ENCODE measurements around the gene KCNJ6. TPM values are rescaled to one million over a fixed set of nuclear protein-coding genes. Genes with fewer than 3 reads are reported as not detected.

KCNJ6 gene
- total RNA-seq, 2 experiments from 2014 or later: not detected

DNA sequence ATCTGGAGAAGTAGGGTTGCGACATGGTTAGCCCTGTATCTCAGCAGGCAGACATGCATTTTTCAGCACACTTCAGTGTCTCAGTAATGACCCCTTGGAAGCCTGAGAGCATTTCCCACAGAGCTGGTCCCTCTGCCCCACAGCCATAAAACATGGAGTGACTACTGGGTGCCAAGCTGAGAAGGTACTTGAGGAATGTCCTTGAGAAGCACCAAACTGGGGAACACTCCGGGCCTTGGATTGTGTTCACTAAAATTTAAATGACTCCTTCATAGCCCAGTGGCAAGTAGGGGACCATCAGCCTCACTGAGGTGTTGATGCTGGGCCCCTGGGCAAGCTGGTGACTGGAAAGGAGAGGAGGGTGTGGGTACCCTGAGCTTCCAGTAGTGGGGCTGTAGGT is 54.7 kb downstream of the KCNJ6 start:
- Mint-ChIP-seq H3K27me3 (peaks cover 11% of the 10 kb centered on the region), H3K27ac (no peak overlapping the region), H3K36me3 (ENCODE audit: low read depth) (no peaks in the 10 kb centered on the region), H3K4me1 (no peaks in the 10 kb centered on the region), H3K9me3 (ENCODE audit: low read depth) (no peaks in the 10 kb centered on the region), H3K4me3 (no peak overlapping the region)
- intact Hi-C loops (cut with DNase I, micrococcal nuclease): no loop called here
- DNase-seq (no peak), ATAC-seq (no peak)
- ChIA-PET POLR2A (no interaction called here), CTCF (interaction anchor here (0.5 to 0.6 kb wide), 2 partner anchors 9 to 14 kb away, joined by 3 read pairs; no protein-coding TSS in a partner anchor)

DNA sequence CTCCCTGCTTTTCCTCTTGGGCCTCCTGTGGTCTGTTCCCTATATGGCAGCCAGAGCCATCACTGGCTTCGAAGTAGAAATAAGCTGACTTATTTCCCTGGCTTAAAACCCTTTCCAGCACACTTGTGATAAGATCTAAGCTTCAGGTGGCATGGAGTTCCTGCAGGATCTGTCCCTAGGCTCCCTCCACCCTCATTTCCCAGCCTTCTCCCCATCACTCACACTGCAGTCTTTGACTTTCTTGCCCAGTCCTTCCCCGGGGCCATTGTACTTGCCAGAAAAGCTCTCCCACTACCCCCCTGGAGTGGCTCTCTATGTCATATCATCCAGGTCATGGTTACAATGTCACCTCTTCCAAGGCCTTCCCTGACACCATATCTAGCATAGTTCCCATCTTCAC is 55.8 kb downstream of the KCNJ6 start:
- Mint-ChIP-seq H3K36me3 (ENCODE audit: low read depth) (no peaks in the 10 kb centered on the region), H3K4me1 (no peaks in the 10 kb centered on the region), H3K4me3 (no peak overlapping the region), H3K27me3 (peaks cover 10% of the 10 kb centered on the region), H3K9me3 (ENCODE audit: low read depth) (no peaks in the 10 kb centered on the region), H3K27ac (no peak overlapping the region)
- CTCF ChIA-PET: interaction anchor here (0.6 to 0.7 kb wide), 2 partner anchors 20 to 44 kb away, joined by 3 read pairs; no protein-coding TSS in a partner anchor
- DNase-seq: no peak
- POLR2A ChIA-PET: no interaction called here
- intact Hi-C loops (cut with DNase I, micrococcal nuclease): no loop called here
- ATAC-seq: no peak

DNA sequence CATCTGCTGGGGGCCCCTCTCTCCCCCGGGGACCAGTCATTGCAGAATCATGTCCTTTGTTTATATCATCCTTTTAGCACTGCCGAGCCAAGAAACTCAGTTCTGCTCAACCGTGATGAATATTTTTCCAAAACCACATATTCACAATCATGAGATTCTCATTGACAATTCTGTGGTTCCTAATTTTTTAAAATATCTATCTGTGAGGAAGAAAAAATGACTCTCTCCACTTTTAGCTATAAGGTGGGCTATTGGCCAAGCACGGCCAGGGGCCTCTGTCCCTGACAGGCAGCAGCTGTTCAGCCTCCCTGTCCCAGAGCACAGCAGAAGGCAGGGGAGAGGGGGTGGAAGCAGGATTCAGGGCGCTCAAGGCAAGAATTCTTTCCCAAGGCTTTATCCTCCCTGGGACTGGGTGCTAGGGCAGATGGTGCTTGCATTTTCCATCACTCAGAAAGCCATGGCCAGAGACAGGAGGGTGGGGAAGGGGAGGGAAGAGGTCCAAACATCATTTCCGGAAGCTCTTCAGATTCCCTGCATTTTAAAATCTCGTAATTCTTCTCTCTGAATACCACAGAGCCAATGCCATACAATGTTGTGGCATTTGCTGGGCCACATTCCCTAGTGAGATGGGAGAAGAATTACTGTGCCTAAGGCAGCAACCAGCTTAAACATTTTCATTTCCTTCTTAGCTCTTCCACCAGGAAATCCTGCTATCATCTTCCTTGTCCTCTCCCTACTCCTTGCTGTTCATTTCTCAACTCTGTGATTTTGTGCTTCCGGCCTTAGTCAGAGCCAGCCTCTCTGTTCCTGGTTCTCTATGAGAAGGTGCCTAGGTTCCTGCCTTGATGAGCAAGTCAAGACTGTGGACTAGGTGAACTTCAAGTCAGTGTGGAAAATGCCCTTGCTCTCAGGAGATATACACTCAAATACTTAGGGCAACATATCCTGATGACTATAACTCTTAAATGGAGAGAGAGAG is 60.3 kb downstream of the KCNJ6 start:
- no peak overlapping the region for H3K27ac Mint-ChIP-seq

GRCh38 chr21:37855271-37855646 is 61.0 kb downstream of the KCNJ6 start:
- intact Hi-C loops (cut with DNase I, micrococcal nuclease): no loop called here
- H3K9me3 Mint-ChIP-seq (ENCODE audit: low read depth): peaks cover 8% of the 10 kb centered on the region

More for the DNA sequence above, 60.3 kb downstream of the KCNJ6 start:
- intact Hi-C loops (cut with DNase I, micrococcal nuclease): no loop called here
- Mint-ChIP-seq H3K4me3 (no peak overlapping the region), H3K9me3 (ENCODE audit: low read depth) (peaks cover 8% of the 10 kb centered on the region), H3K36me3 (ENCODE audit: low read depth) (no peaks in the 10 kb centered on the region), H3K27me3 (peaks cover 15% of the 10 kb centered on the region), H3K4me1 (no peaks in the 10 kb centered on the region)
- ChIA-PET POLR2A (no interaction called here), CTCF (no interaction called here)
- ATAC-seq (no peak), DNase-seq (no peak)

GRCh38 chr21:37849506-37850102 is 66.7 kb downstream of the KCNJ6 start:
- no peak for DNase-seq
- Mint-ChIP-seq H3K27ac (no peak overlapping the region), H3K9me3 (ENCODE audit: low read depth) (peaks cover 6% of the 10 kb centered on the region), H3K4me1 (no peaks in the 10 kb centered on the region), H3K27me3 (peaks cover 12% of the 10 kb centered on the region), H3K4me3 (no peak overlapping the region), H3K36me3 (ENCODE audit: low read depth) (no peaks in the 10 kb centered on the region)
- ChIA-PET CTCF (interaction anchor here (0.7 kb wide), 1 partner anchor 532 kb away, joined by 3 read pairs; no protein-coding TSS in a partner anchor), POLR2A (interaction anchor here (0.7 kb wide), 1 partner anchor 100 kb away, joined by 3 read pairs; no protein-coding TSS in a partner anchor)
- ATAC-seq: no peak
- intact Hi-C loops (cut with DNase I, micrococcal nuclease): no loop called here

More at GRCh38 chr21:37855271-37855646, 61.0 kb downstream of the KCNJ6 start:
- CTCF ChIA-PET: no interaction called here
- peaks cover 15% of the 10 kb centered on the region for H3K27me3 Mint-ChIP-seq
- no peaks in the 10 kb centered on the region for H3K4me1 Mint-ChIP-seq
- POLR2A ChIA-PET: no interaction called here
- ATAC-seq (no peak), DNase-seq (no peak)
- no peak overlapping the region for H3K4me3 Mint-ChIP-seq
- H3K36me3 Mint-ChIP-seq (ENCODE audit: low read depth): no peaks in the 10 kb centered on the region
- no peak overlapping the region for H3K27ac Mint-ChIP-seq

GRCh38 chr21:37848721-37849490 is 67.4 kb downstream of the KCNJ6 start:
- ATAC-seq: no peak
- POLR2A ChIA-PET: no interaction called here
- Mint-ChIP-seq H3K27me3 (peaks cover 12% of the 10 kb centered on the region), H3K36me3 (ENCODE audit: low read depth) (no peaks in the 10 kb centered on the region), H3K4me1 (no peaks in the 10 kb centered on the region), H3K9me3 (ENCODE audit: low read depth) (peaks cover 6% of the 10 kb centered on the region), H3K27ac (no peak overlapping the region), H3K4me3 (no peak overlapping the region)
- DNase-seq: no peak
- CTCF ChIA-PET: no interaction called here
- intact Hi-C loops (cut with DNase I, micrococcal nuclease): no loop called here

- Mint-ChIP-seq H3K4me3 (no peak overlapping the region), H3K27ac (no peak overlapping the region), H3K9me3 (ENCODE audit: low read depth) (no peaks in the 10 kb centered on the region), H3K36me3 (ENCODE audit: low read depth) (no peaks in the 10 kb centered on the region), H3K27me3 (peaks cover 10% of the 10 kb centered on the region), H3K4me1 (no peaks in the 10 kb centered on the region)
- ATAC-seq (no peak), DNase-seq (no peak)
- intact Hi-C loops (cut with DNase I, micrococcal nuclease): no loop called here
- POLR2A ChIA-PET: interaction anchor here (0.7 kb wide), 1 partner anchor 11 kb away, joined by 3 read pairs; no protein-coding TSS in a partner anchor
- CTCF ChIA-PET: no interaction called here
Observed at GRCh38 chr21:37845535-37845934, 70.7 kb downstream of the KCNJ6 start.

- H3K9me3 Mint-ChIP-seq (ENCODE audit: low read depth): no peaks in the 10 kb centered on the region
- no peak overlapping the region for H3K4me3 Mint-ChIP-seq
- DNase-seq (no peak), ATAC-seq (no peak)
- intact Hi-C loops (cut with DNase I, micrococcal nuclease): no loop called here
- ChIA-PET CTCF (interaction anchor here (0.7 kb wide), 1 partner anchor 9 kb away, joined by 3 read pairs; no protein-coding TSS in a partner anchor), POLR2A (no interaction called here)
- no peak overlapping the region for H3K27ac Mint-ChIP-seq
- no peaks in the 10 kb centered on the region for H3K36me3 Mint-ChIP-seq (ENCODE audit: low read depth)
- peaks cover 3% of the 10 kb centered on the region for H3K27me3 Mint-ChIP-seq
- H3K4me1 Mint-ChIP-seq: no peaks in the 10 kb centered on the region
Observed at GRCh38 chr21:37843191-37843590, 73.1 kb downstream of the KCNJ6 start.

GRCh38 chr21:37842163-37842919 is 73.9 kb downstream of the KCNJ6 start:
- intact Hi-C loops (cut with DNase I, micrococcal nuclease): no loop called here
- DNase-seq (no peak), ATAC-seq (no peak)
- Mint-ChIP-seq H3K4me3 (no peak overlapping the region), H3K36me3 (ENCODE audit: low read depth) (no peaks in the 10 kb centered on the region), H3K27ac (no peak overlapping the region), H3K4me1 (no peaks in the 10 kb centered on the region), H3K9me3 (ENCODE audit: low read depth) (no peaks in the 10 kb centered on the region), H3K27me3 (peaks cover 3% of the 10 kb centered on the region)
- POLR2A ChIA-PET: no interaction called here
- CTCF ChIA-PET: interaction anchor here (0.7 kb wide), 1 partner anchor 9 kb away, joined by 3 read pairs; no protein-coding TSS in a partner anchor

GRCh38 chr21:37837381-37837780 is 78.9 kb downstream of the KCNJ6 start:
- Mint-ChIP-seq H3K27me3 (peaks cover 2% of the 10 kb centered on the region), H3K4me3 (no peak overlapping the region), H3K9me3 (ENCODE audit: low read depth) (no peaks in the 10 kb centered on the region), H3K36me3 (ENCODE audit: low read depth) (no peaks in the 10 kb centered on the region), H3K27ac (no peak overlapping the region), H3K4me1 (no peaks in the 10 kb centered on the region)
- DNase-seq (no peak), ATAC-seq (no peak)
- POLR2A ChIA-PET: no interaction called here
- CTCF ChIA-PET: no interaction called here
- intact Hi-C loops (cut with DNase I, micrococcal nuclease): no loop called here

GRCh38 chr21:37835481-37835880 is 80.8 kb downstream of the KCNJ6 start:
- peaks cover 2% of the 10 kb centered on the region for H3K27me3 Mint-ChIP-seq
- DNase-seq: no peak
- H3K27ac Mint-ChIP-seq: no peak overlapping the region
- no peaks in the 10 kb centered on the region for H3K4me1 Mint-ChIP-seq
- no peak overlapping the region for H3K4me3 Mint-ChIP-seq
- ATAC-seq: no peak
- H3K9me3 Mint-ChIP-seq (ENCODE audit: low read depth): no peaks in the 10 kb centered on the region
- H3K36me3 Mint-ChIP-seq (ENCODE audit: low read depth): no peaks in the 10 kb centered on the region
- ChIA-PET CTCF (no interaction called here), POLR2A (no interaction called here)
- intact Hi-C loops (cut with DNase I, micrococcal nuclease): no loop called here

All from activated CD4-positive, alpha-beta T cell treated with anti-CD3 and anti-CD28 coated beads for 36 hours (primary cell).